Measurements from ENCODE around the gene MTFMT. TPM values are rescaled to one million over a fixed set of nuclear protein-coding genes. Genes with fewer than 3 reads are reported as not detected.

The MTFMT gene
- total RNA-seq (2014; rRNA removed; shearing (Covaris generic)) (25.3 and 36.0 TPM in 2 replicates), polyA plus RNA-seq (2016; fragmentation: Nextera tagmentation; extraction: Ambion mirVana) (18.9 and 19.0 TPM in 2 replicates)
- long read RNA-seq, transcript MTFMT-201 (9 exons, 2,734 nt): major isoform, 15 of 19 reads
- long read RNA-seq, partial matches to known transcripts: 0 of 19 reads
- long read RNA-seq, other reads (novel, unspliced or antisense): 4 of 19 reads

DNA sequence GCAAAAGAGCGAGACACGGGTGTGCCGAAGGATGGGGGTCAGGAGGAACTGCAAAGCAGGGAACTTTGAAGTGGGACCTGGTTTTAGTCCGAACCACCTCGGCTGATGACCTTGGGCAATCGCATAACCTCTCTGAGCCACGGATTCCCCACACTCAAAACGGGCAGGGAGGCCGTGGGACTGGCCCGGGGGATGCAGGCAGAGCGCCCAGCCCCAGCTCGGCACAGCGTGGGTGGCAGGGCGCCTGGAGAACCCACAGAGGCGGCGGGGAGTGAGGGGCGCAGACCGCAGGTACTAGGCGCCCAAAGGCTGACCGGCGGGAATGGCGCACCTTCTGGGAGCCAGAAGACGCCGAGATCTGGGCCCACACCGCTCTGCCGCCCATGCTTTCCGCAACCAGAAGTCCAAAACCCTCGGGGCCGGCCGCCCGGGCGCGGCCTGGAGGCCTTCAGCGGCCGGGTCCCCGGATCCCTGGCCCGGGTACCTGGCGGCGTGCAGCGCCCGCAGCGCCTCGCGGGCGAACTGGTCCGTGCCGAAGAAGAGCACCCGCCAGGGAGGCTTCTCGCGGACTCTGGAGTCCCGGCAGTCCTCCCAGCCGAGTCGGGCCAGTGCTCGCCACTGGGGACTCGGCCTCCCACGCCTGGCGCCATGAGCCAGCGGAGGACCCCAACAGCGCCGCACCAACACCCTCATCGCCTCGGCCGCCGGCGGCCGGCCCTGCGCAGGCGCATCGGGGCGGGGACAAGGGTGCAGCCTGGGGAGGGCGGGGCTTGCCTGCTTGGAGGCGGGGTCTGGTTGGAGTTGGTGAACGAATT lies at the start of gene MTFMT:
TSS of gene MTFMT (minus strand) at position 719 of the 815 bp plus-strand sequence. CDS start at position 693, 26 bp downstream.
- H3K4me1 Mint-ChIP-seq: peaks cover 13% of the 10 kb centered on the region
- H3K36me3 Mint-ChIP-seq (ENCODE audit: low read depth): peaks cover 13% of the 10 kb centered on the region
- TF ChIP-seq POLR2AphosphoS5 (IDR thresholded peaks at IDR 0.05; ENCODE audit: low read depth) (peak; percentile 98), CREB1 (CRISPR knock-in tag; IDR thresholded peaks at IDR 0.05; ENCODE audit: low read depth) (no peak), ZNF331 (CRISPR knock-in tag; IDR thresholded peaks at IDR 0.05; ENCODE audit: low read depth) (no peak)
- TF ChIP-seq, protein P1, sequence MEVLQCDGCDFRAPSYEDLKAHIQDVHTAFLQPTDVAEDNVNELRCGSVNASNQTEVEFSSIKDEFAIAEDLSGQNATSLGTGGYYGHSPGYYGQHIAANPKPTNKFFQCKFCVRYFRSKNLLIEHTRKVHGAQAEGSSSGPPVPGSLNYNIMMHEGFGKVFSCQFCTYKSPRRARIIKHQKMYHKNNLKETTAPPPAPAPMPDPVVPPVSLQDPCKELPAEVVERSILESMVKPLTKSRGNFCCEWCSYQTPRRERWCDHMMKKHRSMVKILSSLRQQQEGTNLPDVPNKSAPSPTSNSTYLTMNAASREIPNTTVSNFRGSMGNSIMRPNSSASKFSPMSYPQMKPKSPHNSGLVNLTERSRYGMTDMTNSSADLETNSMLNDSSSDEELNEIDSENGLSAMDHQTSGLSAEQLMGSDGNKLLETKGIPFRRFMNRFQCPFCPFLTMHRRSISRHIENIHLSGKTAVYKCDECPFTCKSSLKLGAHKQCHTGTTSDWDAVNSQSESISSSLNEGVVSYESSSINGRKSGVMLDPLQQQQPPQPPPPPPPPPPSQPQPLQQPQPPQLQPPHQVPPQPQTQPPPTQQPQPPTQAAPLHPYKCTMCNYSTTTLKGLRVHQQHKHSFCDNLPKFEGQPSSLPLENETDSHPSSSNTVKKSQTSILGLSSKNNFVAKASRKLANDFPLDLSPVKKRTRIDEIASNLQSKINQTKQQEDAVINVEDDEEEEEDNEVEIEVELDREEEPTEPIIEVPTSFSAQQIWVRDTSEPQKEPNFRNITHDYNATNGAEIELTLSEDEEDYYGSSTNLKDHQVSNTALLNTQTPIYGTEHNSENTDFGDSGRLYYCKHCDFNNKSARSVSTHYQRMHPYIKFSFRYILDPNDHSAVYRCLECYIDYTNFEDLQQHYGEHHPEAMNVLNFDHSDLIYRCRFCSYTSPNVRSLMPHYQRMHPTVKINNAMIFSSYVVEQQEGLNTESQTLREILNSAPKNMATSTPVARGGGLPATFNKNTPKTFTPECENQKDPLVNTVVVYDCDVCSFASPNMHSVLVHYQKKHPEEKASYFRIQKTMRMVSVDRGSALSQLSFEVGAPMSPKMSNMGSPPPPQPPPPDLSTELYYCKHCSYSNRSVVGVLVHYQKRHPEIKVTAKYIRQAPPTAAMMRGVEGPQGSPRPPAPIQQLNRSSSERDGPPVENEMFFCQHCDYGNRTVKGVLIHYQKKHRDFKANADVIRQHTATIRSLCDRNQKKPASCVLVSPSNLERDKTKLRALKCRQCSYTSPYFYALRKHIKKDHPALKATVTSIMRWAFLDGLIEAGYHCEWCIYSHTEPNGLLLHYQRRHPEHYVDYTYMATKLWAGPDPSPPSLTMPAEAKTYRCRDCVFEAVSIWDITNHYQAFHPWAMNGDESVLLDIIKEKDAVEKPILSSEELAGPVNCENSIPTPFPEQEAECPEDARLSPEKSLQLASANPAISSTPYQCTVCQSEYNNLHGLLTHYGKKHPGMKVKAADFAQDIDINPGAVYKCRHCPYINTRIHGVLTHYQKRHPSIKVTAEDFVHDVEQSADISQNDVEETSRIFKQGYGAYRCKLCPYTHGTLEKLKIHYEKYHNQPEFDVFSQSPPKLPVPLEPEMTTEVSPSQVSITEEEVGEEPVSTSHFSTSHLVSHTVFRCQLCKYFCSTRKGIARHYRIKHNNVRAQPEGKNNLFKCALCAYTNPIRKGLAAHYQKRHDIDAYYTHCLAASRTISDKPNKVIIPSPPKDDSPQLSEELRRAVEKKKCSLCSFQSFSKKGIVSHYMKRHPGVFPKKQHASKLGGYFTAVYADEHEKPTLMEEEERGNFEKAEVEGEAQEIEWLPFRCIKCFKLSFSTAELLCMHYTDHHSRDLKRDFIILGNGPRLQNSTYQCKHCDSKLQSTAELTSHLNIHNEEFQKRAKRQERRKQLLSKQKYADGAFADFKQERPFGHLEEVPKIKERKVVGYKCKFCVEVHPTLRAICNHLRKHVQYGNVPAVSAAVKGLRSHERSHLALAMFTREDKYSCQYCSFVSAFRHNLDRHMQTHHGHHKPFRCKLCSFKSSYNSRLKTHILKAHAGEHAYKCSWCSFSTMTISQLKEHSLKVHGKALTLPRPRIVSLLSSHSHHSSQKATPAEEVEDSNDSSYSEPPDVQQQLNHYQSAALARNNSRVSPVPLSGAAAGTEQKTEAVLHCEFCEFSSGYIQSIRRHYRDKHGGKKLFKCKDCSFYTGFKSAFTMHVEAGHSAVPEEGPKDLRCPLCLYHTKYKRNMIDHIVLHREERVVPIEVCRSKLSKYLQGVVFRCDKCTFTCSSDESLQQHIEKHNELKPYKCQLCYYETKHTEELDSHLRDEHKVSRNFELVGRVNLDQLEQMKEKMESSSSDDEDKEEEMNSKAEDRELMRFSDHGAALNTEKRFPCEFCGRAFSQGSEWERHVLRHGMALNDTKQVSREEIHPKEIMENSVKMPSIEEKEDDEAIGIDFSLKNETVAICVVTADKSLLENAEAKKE (CRISPR knock-in tag; IDR thresholded peaks at IDR 0.05): no peak
- H3K4me3 Mint-ChIP-seq: peak within 1 kb of the TSS; percentile 80
- Histone ChIP-seq H3K27me3 (ENCODE audit: insufficient read depth) (no peaks in the 10 kb centered on the region), H3K4me2 (peak within 1 kb of the TSS; percentile 97), H3K79me2 (replicated peaks; ENCODE audit: insufficient read depth) (peaks cover 15% of the 10 kb centered on the region), H4K20me1 (replicated peaks; ENCODE audit: insufficient read depth) (peaks cover 15% of the 10 kb centered on the region), H3K4me3 (peak within 1 kb of the TSS; percentile 98), H3K4me1 (ENCODE audit: insufficient read depth) (peaks cover 10% of the 10 kb centered on the region), H3F3A (replicated peaks; ENCODE audit: low read depth) (0 out of 2 replicates have a peak, but pooled peaks cover 6% of the 10 kb centered on the region), H3K36me3 (ENCODE audit: insufficient read depth) (no peaks in the 10 kb centered on the region), H3K9me2 (ENCODE audit: insufficient read depth) (no peaks in the 10 kb centered on the region), H3K27ac (ENCODE audit: low read depth) (no peak within 1 kb of the TSS), H2AFZ (peak within 1 kb of the TSS; percentile 80; the same call in 1 of the 2 replicates)
- peak; percentile 79 for ATAC-seq
- no peaks in the 10 kb centered on the region for H3K9me3 Mint-ChIP-seq
- peaks cover 11% of the 10 kb centered on the region for H3K27me3 Mint-ChIP-seq (ENCODE audit: insufficient read depth, low read depth, poor library complexity)
- no peak within 1 kb of the TSS for H3K27ac Mint-ChIP-seq
- peak; percentile 92 for DNase-seq (ENCODE audit: low spot score)
